Measurements from ENCODE around the gene RAD52.

The RAD52 gene

GRCh38 chr12:974271-974862 lies 24.9 kb upstream of the RAD52 start:
- no peaks in the 10 kb centered on the region for H3K9me3 ChIP-seq
- intact Hi-C loops (cut with DNase I; ENCODE audit: low total_unique reads) = no loop called here
- no peak for DNase-seq
- no peaks in the 10 kb centered on the region for H3K4me1 ChIP-seq
- H3K4me3 ChIP-seq = no peak overlapping the region
- H3K27me3 ChIP-seq = no peaks in the 10 kb centered on the region
- no peak overlapping the region for H3K27ac ChIP-seq
- no peak for TF ChIP-seq CTCF (IDR thresholded peaks at IDR 0.05)
- no peaks in the 10 kb centered on the region for H3K36me3 ChIP-seq

- no peak for TF ChIP-seq CTCF (IDR thresholded peaks at IDR 0.05)
Observed at GRCh38 chr12:971991-972390, 22.5 kb upstream of the RAD52 start.

GRCh38 chr12:969821-970220 lies 20.3 kb upstream of the RAD52 start:
- TF ChIP-seq CTCF (IDR thresholded peaks at IDR 0.05) = no peak
- H3K36me3 ChIP-seq = no peaks in the 10 kb centered on the region
- no peak overlapping the region for H3K4me3 ChIP-seq
- H3K27me3 ChIP-seq = no peaks in the 10 kb centered on the region
- intact Hi-C loops (cut with DNase I; ENCODE audit: low total_unique reads) = no loop called here
- H3K27ac ChIP-seq = no peak overlapping the region
- H3K4me1 ChIP-seq = no peaks in the 10 kb centered on the region
- H3K9me3 ChIP-seq = no peaks in the 10 kb centered on the region
- no peak for DNase-seq

More at GRCh38 chr12:971991-972390, 22.5 kb upstream of the RAD52 start:
- H3K36me3 ChIP-seq = no peaks in the 10 kb centered on the region
- H3K4me3 ChIP-seq = no peak overlapping the region
- no peaks in the 10 kb centered on the region for H3K4me1 ChIP-seq
- H3K27ac ChIP-seq = no peak overlapping the region
- no peaks in the 10 kb centered on the region for H3K9me3 ChIP-seq
- no peaks in the 10 kb centered on the region for H3K27me3 ChIP-seq
- intact Hi-C loops (cut with DNase I; ENCODE audit: low total_unique reads) = no loop called here
- no peak for DNase-seq

- H3K4me1 ChIP-seq = no peaks in the 10 kb centered on the region
- DNase-seq = no peak
- no peak for TF ChIP-seq CTCF (IDR thresholded peaks at IDR 0.05)
- no peaks in the 10 kb centered on the region for H3K9me3 ChIP-seq
- intact Hi-C loops (cut with DNase I; ENCODE audit: low total_unique reads) = no loop called here
- H3K27me3 ChIP-seq = no peaks in the 10 kb centered on the region
- H3K36me3 ChIP-seq = no peaks in the 10 kb centered on the region
- H3K4me3 ChIP-seq = no peak overlapping the region
- no peak overlapping the region for H3K27ac ChIP-seq
Observed at GRCh38 chr12:968545-968944, 19.1 kb upstream of the RAD52 start.

GRCh38 chr12:967641-968040 lies 18.1 kb upstream of the RAD52 start:
- no peak for TF ChIP-seq CTCF (IDR thresholded peaks at IDR 0.05)
- Histone ChIP-seq H3K36me3 (no peaks in the 10 kb centered on the region), H3K4me3 (no peak overlapping the region), H3K9me3 (no peaks in the 10 kb centered on the region), H3K4me1 (no peaks in the 10 kb centered on the region), H3K27ac (no peak overlapping the region), H3K27me3 (no peaks in the 10 kb centered on the region)
- DNase-seq = no peak
- intact Hi-C loops (cut with DNase I; ENCODE audit: low total_unique reads) = no loop called here

- intact Hi-C loops (cut with DNase I; ENCODE audit: low total_unique reads) = no loop called here
- Histone ChIP-seq H3K4me1 (no peaks in the 10 kb centered on the region), H3K27me3 (no peaks in the 10 kb centered on the region), H3K27ac (no peak overlapping the region), H3K4me3 (no peak overlapping the region), H3K36me3 (no peaks in the 10 kb centered on the region), H3K9me3 (no peaks in the 10 kb centered on the region)
- DNase-seq = no peak
- no peak for TF ChIP-seq CTCF (IDR thresholded peaks at IDR 0.05)
Observed at GRCh38 chr12:966724-967123, 17.2 kb upstream of the RAD52 start.

Measured in tibial artery (tissue), 4 donors.